IMR-90 (cell line): ENCODE measurements around the gene MGAT5. TPM values are rescaled to one million over a fixed set of nuclear protein-coding genes. Genes with fewer than 3 reads are reported as not detected.

Source experiments
- ATAC-seq: fragments of 200-7000 bp; cut with Tn5 transposase; 2 replicates; pipeline ENCODE4 v1.9.1; 2020; ENCODE audit warnings: low read depth, mild to moderate bottlenecking, moderate library complexity
- BruUV-seq: library from RNA; stranded (reverse); fragments of 400-500 nt; replicated peaks from 2 replicates; lab custom pipeline; 2021; lab: Mats Ljungman, UMichigan
- CTCF ChIA-PET: fragments of 300-600 bp; formaldehyde crosslinking; extraction: SDS; loops from one replicate; lab custom pipeline; 2021; ENCODE audit warnings: antibody characterized with exemption; lab: Yijun Ruan, JAX
- POLR2A ChIA-PET: fragments of 300-600 bp; sonication (Branson Sonifier 250); formaldehyde crosslinking; loops from one replicate; lab custom pipeline; 2022; ENCODE audit warnings: antibody characterized with exemption; ENCODE audit not compliant: unreplicated experiment; lab: Charles Lee
- DNase-seq: peaks from one replicate; pipeline ENCODE4 v3.0.0; 2013
- H2AFZ ChIP-seq: replicated peaks from 2 replicates; pipeline ENCODE3; 2013; ENCODE audit warnings: low read length, mild to moderate bottlenecking; ENCODE audit not compliant: poor library complexity
- H2AK5ac ChIP-seq: 2 replicates; pipeline ENCODE4 v1.6.1; 2013; ENCODE audit warnings: low read depth, low read length, inconsistent platforms
- H2AK9ac ChIP-seq: replicated peaks from 2 replicates; pipeline ENCODE3; 2013; ENCODE audit warnings: mild to moderate bottlenecking, low read depth, low read length, moderate library complexity; ENCODE audit not compliant: poor library complexity
- H2BK120ac ChIP-seq: 2 replicates; pipeline ENCODE4 v1.6.1; 2013; ENCODE audit warnings: low read depth, low read length, inconsistent platforms
- H2BK15ac ChIP-seq: 3 replicates; pipeline ENCODE4 v1.6.1; 2013; ENCODE audit warnings: low read depth, low read length, inconsistent platforms
- H2BK20ac ChIP-seq: 2 replicates; pipeline ENCODE4 v1.6.1; 2013; ENCODE audit warnings: low read depth, mild to moderate bottlenecking, inconsistent platforms, low read length, moderate library complexity
- H2BK5ac ChIP-seq: 2 replicates; pipeline ENCODE4 v1.6.1; 2013; ENCODE audit warnings: mild to moderate bottlenecking, low read depth, low read length, inconsistent platforms; ENCODE audit not compliant: poor library complexity, severe bottlenecking
- H3K14ac ChIP-seq: replicated peaks from 2 replicates; pipeline ENCODE4 v1.6.1; 2013; ENCODE audit warnings: low read depth, low read length, inconsistent platforms
- H3K18ac ChIP-seq: 2 replicates; pipeline ENCODE4 v1.6.1; 2013; ENCODE audit warnings: low read depth, low read length, control low read depth
- H3K23ac ChIP-seq: 2 replicates; pipeline ENCODE4 v1.6.1; 2013; ENCODE audit warnings: low read depth, low read length, inconsistent platforms
- H3K27ac ChIP-seq: 2 replicates; pipeline ENCODE4 v1.5.1; 2013; ENCODE audit warnings: mild to moderate bottlenecking, control low read depth, low read length; ENCODE audit not compliant: insufficient read depth
- H3K27me3 ChIP-seq: 2 replicates; pipeline ENCODE4 v1.6.1; 2013; ENCODE audit warnings: low read length; ENCODE audit not compliant: control insufficient read depth, insufficient read depth
- H3K36me3 ChIP-seq: 2 replicates; pipeline ENCODE4 v1.6.1; 2013; ENCODE audit warnings: low read length, mixed read lengths; ENCODE audit not compliant: control insufficient read depth, insufficient read depth
- H3K4ac ChIP-seq: 2 replicates; pipeline ENCODE4 v1.6.1; 2013; ENCODE audit warnings: low read depth, low read length, inconsistent platforms
- H3K4me1 ChIP-seq: 2 replicates; pipeline ENCODE4 v1.6.1; 2013; ENCODE audit warnings: low read length, mixed read lengths; ENCODE audit not compliant: control insufficient read depth, insufficient read depth
- H3K4me2 ChIP-seq: 2 replicates; pipeline ENCODE4 v1.6.1; 2013; ENCODE audit warnings: low read depth, mild to moderate bottlenecking, control low read depth, low read length, moderate library complexity
- H3K4me3 ChIP-seq: 2 replicates; pipeline ENCODE4 v1.5.1; 2013; ENCODE audit warnings: low read depth, mild to moderate bottlenecking, control low read depth, low read length, moderate library complexity; ENCODE audit not compliant: insufficient read depth
- H3K56ac ChIP-seq: 2 replicates; pipeline ENCODE4 v1.6.1; 2013; ENCODE audit warnings: low read length, inconsistent platforms; ENCODE audit not compliant: insufficient read depth; ENCODE audit errors: extremely low read depth
- H3K79me1 ChIP-seq, 2 experiments: 2 replicates each; pipeline ENCODE4 v1.6.1; 2013; ENCODE audit warnings: low read length in 2 of 2, inconsistent platforms in 1 of 2, low read depth in 1 of 2
- H3K9ac ChIP-seq: 2 replicates; pipeline ENCODE4 v1.6.1; 2013; ENCODE audit warnings: low read depth, low read length, control low read depth
- H3K9me1 ChIP-seq: 2 replicates; pipeline ENCODE4 v1.6.1; 2013; ENCODE audit warnings: low read length, inconsistent platforms; ENCODE audit not compliant: insufficient read depth
- H3K9me3 ChIP-seq: 2 replicates; pipeline ENCODE4 v1.6.1; 2013; ENCODE audit warnings: low read length; ENCODE audit not compliant: control insufficient read depth, insufficient read depth
- H4K20me1 ChIP-seq: 2 replicates; pipeline ENCODE4 v1.6.1; 2013; ENCODE audit warnings: low read length, inconsistent platforms; ENCODE audit not compliant: insufficient read depth
- H4K5ac ChIP-seq: 2 replicates; pipeline ENCODE4 v1.6.1; 2013; ENCODE audit warnings: mild to moderate bottlenecking, low read depth, low read length, control low read depth
- H4K8ac ChIP-seq, 2 experiments: 2 replicates each; pipeline ENCODE4 v1.6.1; 2013; ENCODE audit warnings: low read depth in 2 of 2, low read length in 2 of 2, control low read depth in 1 of 2, inconsistent platforms in 1 of 2
- H4K91ac ChIP-seq: 2 replicates; pipeline ENCODE4 v1.6.1; 2013; ENCODE audit warnings: low read depth, low read length, inconsistent platforms; ENCODE audit not compliant: insufficient read depth
- BHLHE40 ChIP-seq: fragments of 150-350 bp; IDR thresholded peaks from 2 replicates; pipeline ENCODE4 v1.6.1; 2016; ENCODE audit warnings: mild to moderate bottlenecking, low read depth, low read length
- CHD1 ChIP-seq: IDR thresholded peaks from 2 replicates; pipeline ENCODE4 v1.6.1; 2012; ENCODE audit warnings: low read depth, low read length, improper control_type of control experiment
- FOS ChIP-seq: fragments of 150-350 bp; IDR thresholded peaks from 2 replicates; pipeline ENCODE4 v1.6.1; 2016; ENCODE audit warnings: low read depth, low read length
- MAFK ChIP-seq: IDR thresholded peaks from 2 replicates; pipeline ENCODE4 v1.6.1; 2012; ENCODE audit warnings: low read depth, low read length, improper control_type of control experiment
- MAZ ChIP-seq: IDR thresholded peaks from 2 replicates; pipeline ENCODE4 v1.6.1; 2012; ENCODE audit warnings: low read depth, mild to moderate bottlenecking, low read length, improper control_type of control experiment, moderate library complexity, borderline replicate concordance
- POLR2A ChIP-seq: IDR thresholded peaks from 2 replicates; pipeline ENCODE4 v1.6.1; 2012; ENCODE audit warnings: mild to moderate bottlenecking, low read depth, low read length
- RAD21 ChIP-seq: IDR thresholded peaks from 2 replicates; pipeline ENCODE4 v1.6.1; 2012; ENCODE audit warnings: low read length, improper control_type of control experiment
- RFX5 ChIP-seq: IDR thresholded peaks from 2 replicates; pipeline ENCODE4 v1.8.0; 2012; ENCODE audit warnings: low read depth, mild to moderate bottlenecking, low read length, moderate library complexity
- SMC3 ChIP-seq: fragments of 150-350 bp; IDR thresholded peaks from 2 replicates; pipeline ENCODE4 v1.6.1; 2016; ENCODE audit warnings: low read depth, mild to moderate bottlenecking, antibody characterized with exemption, low read length, moderate library complexity
- USF2 ChIP-seq: fragments of 150-350 bp; IDR thresholded peaks from 2 replicates; pipeline ENCODE4 v1.6.1; 2017; ENCODE audit warnings: mild to moderate bottlenecking, antibody characterized with exemption, low read length, low read depth
- WGBS, 2 experiments: methylation state at CpG; one replicate each; pipeline versions ENCODE4 v1.1.5 to v1.1.7; 2013; ENCODE audit warnings: missing lambda C conversion rate in 2 of 2; ENCODE audit not compliant: insufficient read length in 1 of 2; ENCODE audit errors: extremely low coverage in 2 of 2; 5-methylcytosine and 5-hydroxymethylcytosine counted together
- dilution Hi-C: fragments of 300-500 bp; cut with HindIII; formaldehyde crosslinking; loops from one replicate; pipeline ENCODE4 v1.14.3; 2018; ENCODE audit warnings: low sequenced_read_pairs; ENCODE audit not compliant: unreplicated experiment
- in situ Hi-C: fragments of 300-500 bp; cut with MboI; formaldehyde crosslinking; loops from 3 replicates; pipeline ENCODE4 v1.14.3; 2019; ENCODE audit warnings: low sequenced_read_pairs, inconsistent platforms, mixed read lengths
- intact Hi-C: fragments of 100-400 bp; cut with micrococcal nuclease; formaldehyde crosslinking; loops from 2 replicates; pipeline ENCODE4 v1.10.0; 2022
- polyA plus RNA-seq, 3 experiments: library from polyadenylated mRNA; depleted of rRNA; stranded (reverse); fragments of >200 nt; gene quantifications; 2 replicates each; pipeline ENCODE4 v1.2.3, GENCODE V29; 2012; ENCODE audit warnings: low replicate concordance in 1 of 3
- total RNA-seq: library from RNA; depleted of rRNA; stranded (reverse); fragments of >200 nt; gene quantifications from 2 replicates; pipeline ENCODE4 v1.2.3, GENCODE V29; 2012
- TF ChIP-seq, protein P1 (sequence below): fragments of 150-350 bp; IDR thresholded peaks from 2 replicates; pipeline ENCODE4 v1.6.1; 2016; ENCODE audit warnings: low read depth, mild to moderate bottlenecking, low read length, moderate library complexity, borderline replicate concordance

MGAT5 gene
- total and polyA plus RNA-seq, 2 of the 4 experiments (the other 2 are of a cell fraction) = 22.9 to 59.9 TPM

DNA sequence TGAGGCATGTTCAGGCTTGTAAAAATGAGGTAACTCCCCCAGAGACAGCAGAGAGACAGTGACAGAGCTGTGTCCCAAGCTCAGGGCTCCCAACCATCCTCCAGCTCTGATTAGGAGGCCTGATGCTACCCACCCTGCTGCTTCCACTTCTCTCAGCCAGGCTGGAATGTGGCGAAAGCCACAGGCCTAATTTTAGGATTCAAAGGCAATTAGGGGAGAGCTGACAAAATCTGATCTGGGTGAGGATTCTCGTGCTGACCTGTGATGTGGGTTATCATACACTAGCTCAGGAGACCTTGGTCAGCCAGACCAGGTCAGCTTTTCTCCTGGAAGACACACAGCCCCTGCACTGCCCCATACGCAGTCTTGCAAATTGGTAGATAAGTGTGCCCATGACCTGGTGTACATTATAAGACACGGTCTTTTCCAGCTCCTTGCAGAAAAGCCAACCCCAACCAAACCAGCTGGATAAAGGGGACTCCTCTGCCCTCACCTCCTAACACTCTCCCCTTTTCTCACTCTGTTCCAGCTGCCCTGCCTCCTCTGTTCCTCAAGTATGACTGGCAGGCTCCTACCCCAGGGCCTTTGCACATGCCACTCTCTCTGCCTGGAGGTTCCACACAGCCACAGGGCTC is 225.9 kb downstream of the MGAT5 start:
- WGBS, 2 experiments = no CpG with 5 or more reads among the region's 4 CpGs
- H4K8ac ChIP-seq = no peak overlapping the region

More for the DNA sequence above, 225.9 kb downstream of the MGAT5 start:
- CTCF ChIA-PET = interaction anchor here (0.5 kb wide), 1 partner anchor 15 kb away, joined by 3 read pairs; no protein-coding TSS in a partner anchor
- Histone ChIP-seq H3K23ac (no peak overlapping the region), H4K20me1 (no peaks in the 10 kb centered on the region), H4K91ac (no peak overlapping the region), H3K4ac (no peak overlapping the region), H3K56ac (no peak overlapping the region), H3K27me3 (peaks cover 8% of the 10 kb centered on the region; the same call in 1 of the 2 replicates), H3K14ac (no peak overlapping the region), H2BK15ac (no peak overlapping the region), H3K4me1 (no peaks in the 10 kb centered on the region), H3K9ac (no peak overlapping the region), H3K18ac (no peak overlapping the region), H2BK20ac (no peak overlapping the region), H3K9me1 (no peaks in the 10 kb centered on the region), H2AK9ac (no peak overlapping the region), H2BK120ac (no peak overlapping the region), H3K4me2 (no peak overlapping the region), H2AFZ (no peak overlapping the region), H3K36me3 (no peaks in the 10 kb centered on the region), H3K27ac (no peak overlapping the region), H3K9me3 (no peaks in the 10 kb centered on the region; the same call in 1 of the 2 replicates), H2BK5ac (no peak overlapping the region), H3K79me1 (no peaks in the 10 kb centered on the region), H4K5ac (no peak overlapping the region), H3K4me3 (no peak overlapping the region), H2AK5ac (no peak overlapping the region)
- DNase-seq = no peak
- no TSS peak for BruUV-seq
- POLR2A ChIA-PET = no interaction called here
- intact Hi-C loops = no loop called here
- dilution Hi-C loops = no loop called here
- no peak for ATAC-seq
- in situ Hi-C loops = no loop called here
- TF ChIP-seq MAFK = no peak
- TF ChIP-seq, protein P1, sequence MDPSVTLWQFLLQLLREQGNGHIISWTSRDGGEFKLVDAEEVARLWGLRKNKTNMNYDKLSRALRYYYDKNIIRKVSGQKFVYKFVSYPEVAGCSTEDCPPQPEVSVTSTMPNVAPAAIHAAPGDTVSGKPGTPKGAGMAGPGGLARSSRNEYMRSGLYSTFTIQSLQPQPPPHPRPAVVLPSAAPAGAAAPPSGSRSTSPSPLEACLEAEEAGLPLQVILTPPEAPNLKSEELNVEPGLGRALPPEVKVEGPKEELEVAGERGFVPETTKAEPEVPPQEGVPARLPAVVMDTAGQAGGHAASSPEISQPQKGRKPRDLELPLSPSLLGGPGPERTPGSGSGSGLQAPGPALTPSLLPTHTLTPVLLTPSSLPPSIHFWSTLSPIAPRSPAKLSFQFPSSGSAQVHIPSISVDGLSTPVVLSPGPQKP = no peak
- no peak for TF ChIP-seq FOS
- no peak for TF ChIP-seq MAZ
- no peak for TF ChIP-seq USF2
- no peak for TF ChIP-seq RAD21
- TF ChIP-seq CHD1 = no peak
- no peak for TF ChIP-seq SMC3
- TF ChIP-seq POLR2A = no peak
- no peak for TF ChIP-seq BHLHE40
- no peak for TF ChIP-seq RFX5
